Sigmoid colon (tissue), 4 donors: ENCODE results near the gene IFI27L1.

Source experiments
- CTCF ChIP-seq, 4 experiments: fragments of 450-650 bp in 3 of 4; fragments of 200-600 bp in 1 of 4; IDR thresholded peaks; one replicate each; pipeline ENCODE4 v1.5.1; 2016 to 2019; ENCODE audit warnings: antibody characterized with exemption in 4 of 4, mild to moderate bottlenecking in 3 of 4, moderate library complexity in 2 of 4
- EP300 ChIP-seq, 4 donors: sonication (generic); formaldehyde crosslinking; IDR thresholded peaks; one replicate each; pipeline ENCODE4 v1.6.1; 2017; ENCODE audit warnings: antibody characterized with exemption in 4 of 4
- POLR2A ChIP-seq, 2 donors: fragments of 450-650 bp; IDR thresholded peaks; one replicate each; pipeline ENCODE4 v1.6.1; 2016; ENCODE audit warnings: antibody characterized with exemption in 2 of 2, mild to moderate bottlenecking in 2 of 2, moderate library complexity in 2 of 2

DNA sequence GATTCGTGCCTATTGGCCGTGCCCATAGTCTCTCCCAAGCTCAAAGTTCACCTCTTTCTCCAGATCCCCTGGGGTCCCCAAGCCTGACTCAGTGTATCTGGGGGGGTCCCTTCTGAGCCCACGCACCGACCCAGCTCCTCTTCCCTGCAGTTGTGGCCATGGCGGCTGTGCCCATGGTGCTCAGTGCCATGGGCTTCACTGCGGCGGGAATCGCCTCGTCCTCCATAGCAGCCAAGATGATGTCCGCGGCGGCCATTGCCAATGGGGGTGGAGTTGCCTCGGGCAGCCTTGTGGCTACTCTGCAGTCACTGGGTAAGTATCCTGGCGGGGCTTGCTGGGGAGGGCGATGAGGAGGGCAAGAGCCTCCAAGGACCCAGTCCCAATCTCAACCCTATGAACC, 34.5 kb downstream of the IFI27L1 start:
- no peak for TF ChIP-seq EP300 (IDR thresholded peaks at IDR 0.05)
- no peak for TF ChIP-seq POLR2A (IDR thresholded peaks at IDR 0.05)
- no peak for TF ChIP-seq CTCF (IDR thresholded peaks at IDR 0.05)
